K562 (cell line): ENCODE results near the gene MOG. TPM values are rescaled to one million over a fixed set of nuclear protein-coding genes. Genes with fewer than 3 reads are reported as not detected.
A peak's percentile ranks its signal among the peaks of the same experiment; 100 is the strongest.

Experiments used
- ATAC-seq: fragments of 200-7000 bp; cut with Tn5 transposase; 3 replicates; pipeline ENCODE4 v1.9.1; 2020; ENCODE audit warnings: moderate library complexity
- BruUV-seq: library from RNA; stranded (reverse); fragments of 400-500 nt; replicated peaks from 2 replicates; lab custom pipeline; 2021; lab: Mats Ljungman, UMichigan
- CTCF ChIA-PET: fragments of 300-600 bp; formaldehyde crosslinking; extraction: SDS; loops from one replicate; lab custom pipeline; 2021; ENCODE audit warnings: low intra/inter-chr PET ratio; lab: Yijun Ruan, JAX
- POLR2A ChIA-PET: fragments of 300-600, 350-650 bp; sonication (Branson Sonifier 250); formaldehyde crosslinking; extraction: SDS; loops from one replicate; lab custom pipeline; 2021; ENCODE audit warnings: antibody characterized with exemption, inconsistent platforms; lab: Yijun Ruan, JAX
- DNase-seq, 4 experiments: peaks; one replicate each; pipeline versions ENCODE4 v3.0.0 to v3.0.0-alpha.2; 2011 to 2018; ENCODE audit warnings: low spot score in 3 of 4, mixed read lengths in 3 of 4; ENCODE audit errors: extremely low read depth in 1 of 4
- FAIRE-seq: peaks from 2 replicates; lab custom pipeline; 2011; peaks lifted over from hg19 to GRCh38; lab: Jason Lieb, UNC
- H2AFZ ChIP-seq: 2 replicates; pipeline ENCODE4 v1.6.0; 2011; ENCODE audit warnings: low read depth, low read length, control low read depth, inconsistent platforms
- H3K27ac ChIP-seq: fragments of 200-600 bp; 3 replicates; pipeline ENCODE4 v1.8.0; 2011; ENCODE audit warnings: low read depth, mild to moderate bottlenecking, control low read depth, inconsistent platforms, low read length, moderate library complexity, mixed read lengths; ENCODE audit errors: extremely low read depth
- H3K27me3 ChIP-seq, 2 experiments: fragments of 300-600 bp in 1 of 2; 2 replicates in 1 of 2; 3 replicates in 1 of 2; pipeline versions ENCODE4 v1.6.0 to v1.8.0; 2011; ENCODE audit warnings: inconsistent platforms in 2 of 2, low read length in 2 of 2, mild to moderate bottlenecking in 1 of 2, mixed read lengths in 1 of 2, moderate library complexity in 1 of 2; ENCODE audit not compliant: control insufficient read depth in 2 of 2, insufficient read depth in 2 of 2
- H3K36me3 ChIP-seq: fragments of 300-600 bp; 3 replicates; pipeline ENCODE4 v1.8.0; 2011; ENCODE audit warnings: mild to moderate bottlenecking, low read length, inconsistent platforms; ENCODE audit not compliant: control insufficient read depth, insufficient read depth
- H3K4me1 ChIP-seq, 2 experiments: fragments of 200-600 bp in 1 of 2; replicated peaks in 1 of 2; 2 replicates in 1 of 2; 3 replicates in 1 of 2; pipeline versions ENCODE4 v1.5.1 to v1.8.0; 2011; ENCODE audit warnings: inconsistent platforms in 2 of 2, low read length in 2 of 2, mild to moderate bottlenecking in 1 of 2, mixed read lengths in 1 of 2, moderate library complexity in 1 of 2; ENCODE audit not compliant: control insufficient read depth in 2 of 2, insufficient read depth in 2 of 2
- H3K4me2 ChIP-seq: 2 replicates; pipeline ENCODE4 v1.6.1; 2011; ENCODE audit warnings: low read length, control low read depth, inconsistent platforms, mixed read lengths; ENCODE audit not compliant: insufficient read depth
- H3K4me3 ChIP-seq: fragments of 200-600 bp; sonication (generic), shearing (Covaris generic); 2 replicates; pipeline ENCODE4 v1.5.1; 2016; ENCODE audit warnings: control low read depth, inconsistent platforms
- H3K79me2 ChIP-seq: fragments of 200-600 bp; 3 replicates; pipeline ENCODE4 v1.8.0; 2011; ENCODE audit warnings: low read length, inconsistent platforms; ENCODE audit not compliant: control insufficient read depth, insufficient read depth
- H3K9ac ChIP-seq, 2 experiments: 2 replicates each; pipeline versions ENCODE4 v1.6.0 to v1.6.1; 2011; ENCODE audit warnings: low read depth in 2 of 2, low read length in 2 of 2, control low read depth in 1 of 2, inconsistent platforms in 1 of 2, mild to moderate bottlenecking in 1 of 2, mixed read lengths in 1 of 2; ENCODE audit not compliant: insufficient read depth in 1 of 2
- H3K9me1 ChIP-seq: one replicate; pipeline ENCODE4 v1.6.0; 2011; ENCODE audit warnings: inconsistent platforms, mild to moderate bottlenecking, low read length, moderate library complexity; ENCODE audit not compliant: control insufficient read depth, insufficient read depth
- H3K9me3 ChIP-seq: replicated peaks from 2 replicates; pipeline ENCODE4 v1.5.1; 2011; ENCODE audit warnings: low read depth, low read length, inconsistent platforms; ENCODE audit not compliant: control insufficient read depth, insufficient read depth
- H4K20me1 ChIP-seq: replicated peaks from 2 replicates; pipeline ENCODE4 v1.6.1; 2011; ENCODE audit warnings: low read length, inconsistent platforms, mixed read lengths; ENCODE audit not compliant: control insufficient read depth, insufficient read depth
- ARID1B ChIP-seq: fragments of 450-650 bp; IDR thresholded peaks from 2 replicates; pipeline ENCODE4 v1.6.1; 2016; ENCODE audit warnings: antibody characterized with exemption, mild to moderate bottlenecking, inconsistent platforms
- ARID2 ChIP-seq: fragments of 450-650 bp; IDR thresholded peaks from 2 replicates; pipeline ENCODE4 v1.6.1; 2017; ENCODE audit warnings: antibody characterized with exemption, mild to moderate bottlenecking
- ETV1 ChIP-seq: fragments of 450-650 bp; conservative IDR thresholded peaks from 2 replicates; pipeline ENCODE4 v1.6.1; 2016; ENCODE audit warnings: missing genetic modification characterization, control low read depth, low read depth, missing compliant biosample characterization
- NFYB ChIP-seq: IDR thresholded peaks from 2 replicates; pipeline ENCODE4 v1.6.1; 2011; ENCODE audit warnings: mild to moderate bottlenecking, moderate library complexity; ENCODE audit not compliant: insufficient read length; ENCODE audit errors: extremely low read depth
- NUFIP1 ChIP-seq: fragments of 450-650 bp; IDR thresholded peaks from 2 replicates; pipeline ENCODE4 v1.6.1; 2018; ENCODE audit not compliant: partially characterized antibody
- POLR2B ChIP-seq: fragments of 450-650 bp; IDR thresholded peaks from 2 replicates; pipeline ENCODE4 v1.6.1; 2018; ENCODE audit warnings: low read depth; ENCODE audit not compliant: partially characterized antibody
- SMC3 ChIP-seq: conservative IDR thresholded peaks from 2 replicates; pipeline ENCODE4 v1.6.1; 2011; ENCODE audit warnings: low read depth, low read length, improper control_type of control experiment; ENCODE audit not compliant: insufficient read depth
- ZNF384 ChIP-seq: IDR thresholded peaks from 2 replicates; pipeline ENCODE4 v1.6.1; 2012; ENCODE audit warnings: low read depth, low read length, improper control_type of control experiment
- WGBS: fragments of 100-300 bp; shearing (Covaris generic); methylation state at CpG from one replicate; pipeline ENCODE4 v1.1.6; 2016; ENCODE audit warnings: low coverage, mixed read lengths; ENCODE audit not compliant: insufficient coverage; ENCODE audit errors: missing lambda C conversion rate; 5-methylcytosine and 5-hydroxymethylcytosine counted together
- in situ Hi-C: fragments of 300-500 bp; cut with MboI; formaldehyde crosslinking; loops from 4 replicates; pipeline ENCODE4 v1.15.0; 2018; ENCODE audit warnings: inconsistent platforms, mixed read lengths
- intact Hi-C: fragments of 100-400 bp; cut with micrococcal nuclease; formaldehyde crosslinking; loops from 2 replicates; pipeline ENCODE4 v1.14.2; 2022
- polyA plus RNA-seq, 8 experiments: library from polyadenylated mRNA; depleted of rRNA in 4 of 8; stranded (reverse) in 5 of 8; unstranded in 3 of 8; fragments of >200 nt; fragmentation: Nextera tagmentation in 2 of 8; fragmentation: Illumina TruSeq in 1 of 8; extraction: Ambion mirVana in 2 of 8; extraction: Trizol in 1 of 8; gene quantifications; 2 replicates each; pipeline versions ENCODE4 v1.2.1 to v1.2.3, GENCODE V29; 2011 to 2014; ENCODE audit warnings: inconsistent platforms in 1 of 8, missing spikeins in 1 of 8
- total RNA-seq, 7 experiments: library from RNA; depleted of rRNA in 6 of 7; stranded (reverse); fragments of >200 nt in 6 of 7; fragmentation: Illumina TruSeq in 2 of 7; extraction: Trizol in 2 of 7; gene quantifications; 2 replicates each; pipeline versions ENCODE4 v1.2.1 to v1.2.3, GENCODE V29; 2011 to 2021; ENCODE audit warnings: low replicate concordance in 1 of 7
- TF ChIP-seq, protein P1 (sequence below): fragments of 450-650 bp; formaldehyde crosslinking; IDR thresholded peaks from 2 replicates; pipeline ENCODE4 v1.4.0; 2020; ENCODE audit warnings: mild to moderate bottlenecking, moderate library complexity
- TF ChIP-seq, protein P2 (sequence below): fragments of 150-350 bp; conservative IDR thresholded peaks from 2 replicates; pipeline ENCODE4 v1.6.1; 2014; ENCODE audit warnings: low read length
- TF ChIP-seq, protein P3 (sequence below), 3 experiments: IDR thresholded peaks in 2 of 3; conservative IDR thresholded peaks in 1 of 3; 2 replicates each; pipeline ENCODE4 v1.5.1; 2011 to 2012; ENCODE audit warnings: low read length in 3 of 3, mild to moderate bottlenecking in 3 of 3, control low read depth in 2 of 3, improper control_type of control experiment in 1 of 3, inconsistent platforms in 1 of 3, low read depth in 1 of 3, mixed read lengths in 1 of 3, moderate library complexity in 1 of 3; ENCODE audit not compliant: insufficient read depth in 2 of 3

MOG gene
- total and polyA plus RNA-seq, 9 of the 15 experiments (the other 6 are each of a cell fraction or from before 2014, with no cell fraction given): not detected

DNA sequence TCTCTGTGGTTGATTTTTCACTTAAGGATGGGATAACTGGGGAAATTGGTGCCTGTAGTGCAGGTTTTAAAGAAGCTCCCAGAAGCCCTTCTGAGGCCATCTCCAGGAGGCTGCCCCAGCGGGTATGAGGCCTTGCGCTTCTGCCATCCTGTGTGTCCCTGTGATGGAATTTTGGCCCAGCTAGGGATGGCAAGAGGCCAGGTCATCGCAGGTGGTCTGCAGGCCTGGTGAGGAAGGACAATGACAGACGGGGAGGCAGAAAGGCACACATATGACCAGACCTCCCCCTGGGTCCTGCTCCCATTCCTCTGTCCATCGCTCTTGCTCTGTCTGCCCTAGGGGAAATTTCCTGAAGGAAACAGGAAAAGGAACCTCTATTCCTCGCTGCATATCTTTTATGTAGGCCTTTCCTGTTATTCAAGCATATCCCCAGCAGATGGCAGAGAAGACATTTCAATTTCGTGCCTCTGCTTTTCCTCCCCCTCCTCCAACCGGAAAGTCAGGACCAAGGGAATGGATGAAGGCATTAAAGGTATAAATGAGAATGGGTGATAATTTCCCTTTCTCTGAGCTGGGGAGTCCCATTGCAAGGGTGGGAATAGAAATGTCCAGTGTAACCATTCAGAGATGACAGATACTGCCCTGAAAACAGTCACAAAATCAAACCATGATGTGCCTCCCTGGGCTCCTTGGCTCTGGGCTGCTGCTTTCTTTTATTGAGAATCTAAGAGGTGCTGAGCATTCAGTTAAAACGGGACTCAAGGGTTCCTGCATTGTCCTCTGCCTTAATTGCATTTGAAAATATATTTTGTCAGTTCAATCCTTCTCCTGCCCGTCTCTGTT lies 48.7 kb downstream of the MOG start:
- intact Hi-C loops: loop anchor here (1.0 to 5.0 kb wide), 3 partner anchors 48 to 307 kb away; no protein-coding TSS in a partner anchor
- ChIA-PET CTCF (interaction anchor here (0.7 to 2.9 kb wide), 4 partner anchors 47 to 308 kb away, joined by 3 to 38 read pairs (median 5); no protein-coding TSS in a partner anchor), POLR2A (interaction anchor here (0.6 kb wide), 1 partner anchor 1457 kb away, joined by 3 read pairs; no protein-coding TSS in a partner anchor)
- Histone ChIP-seq H3K9me1 (no peaks in the 10 kb centered on the region), H3K4me1 (no peaks in the 10 kb centered on the region), H3K4me3 (no peak overlapping the region), H2AFZ (no peak overlapping the region), H3K27ac (no peak overlapping the region), H3K9me3 (no peaks in the 10 kb centered on the region), H3K36me3 (no peaks in the 10 kb centered on the region), H3K9ac (no peak overlapping the region), H3K79me2 (no peaks in the 10 kb centered on the region), H4K20me1 (no peaks in the 10 kb centered on the region), H3K4me2 (no peak overlapping the region), H3K27me3 (peaks cover 6 to 34% of the 10 kb centered on the region in 2 experiments; a peak in 3 of 5 replicates)
- BruUV-seq: no TSS peak
- FAIRE-seq: peak; percentile 86
- in situ Hi-C loops: no loop called here
- peak in 3 of 4 experiments; percentile 30 to 56 (median 54) for DNase-seq
- under 1% methylated on average over 10 of the region's 10 CpGs for WGBS
- peak; percentile 61; the same call in 2 of the 3 replicates for ATAC-seq
- TF ChIP-seq ARID1B (no peak), SMC3 (peak; percentile 72), ZNF384 (no peak), POLR2B (no peak), NFYB (no peak), ARID2 (peak; percentile 64; the same call in 1 of the 2 replicates), ETV1 (peak; percentile 59), NUFIP1 (no peak)
- TF ChIP-seq, protein P1, sequence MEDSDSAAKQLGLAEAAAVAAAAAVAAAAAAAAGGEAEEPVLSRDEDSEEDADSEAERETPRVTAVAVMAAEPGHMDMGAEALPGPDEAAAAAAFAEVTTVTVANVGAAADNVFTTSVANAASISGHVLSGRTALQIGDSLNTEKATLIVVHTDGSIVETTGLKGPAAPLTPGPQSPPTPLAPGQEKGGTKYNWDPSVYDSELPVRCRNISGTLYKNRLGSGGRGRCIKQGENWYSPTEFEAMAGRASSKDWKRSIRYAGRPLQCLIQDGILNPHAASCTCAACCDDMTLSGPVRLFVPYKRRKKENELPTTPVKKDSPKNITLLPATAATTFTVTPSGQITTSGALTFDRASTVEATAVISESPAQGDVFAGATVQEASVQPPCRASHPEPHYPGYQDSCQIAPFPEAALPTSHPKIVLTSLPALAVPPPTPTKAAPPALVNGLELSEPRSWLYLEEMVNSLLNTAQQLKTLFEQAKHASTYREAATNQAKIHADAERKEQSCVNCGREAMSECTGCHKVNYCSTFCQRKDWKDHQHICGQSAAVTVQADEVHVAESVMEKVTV: peak; percentile 68; the same call in 1 of the 2 replicates
- TF ChIP-seq, protein P2, sequence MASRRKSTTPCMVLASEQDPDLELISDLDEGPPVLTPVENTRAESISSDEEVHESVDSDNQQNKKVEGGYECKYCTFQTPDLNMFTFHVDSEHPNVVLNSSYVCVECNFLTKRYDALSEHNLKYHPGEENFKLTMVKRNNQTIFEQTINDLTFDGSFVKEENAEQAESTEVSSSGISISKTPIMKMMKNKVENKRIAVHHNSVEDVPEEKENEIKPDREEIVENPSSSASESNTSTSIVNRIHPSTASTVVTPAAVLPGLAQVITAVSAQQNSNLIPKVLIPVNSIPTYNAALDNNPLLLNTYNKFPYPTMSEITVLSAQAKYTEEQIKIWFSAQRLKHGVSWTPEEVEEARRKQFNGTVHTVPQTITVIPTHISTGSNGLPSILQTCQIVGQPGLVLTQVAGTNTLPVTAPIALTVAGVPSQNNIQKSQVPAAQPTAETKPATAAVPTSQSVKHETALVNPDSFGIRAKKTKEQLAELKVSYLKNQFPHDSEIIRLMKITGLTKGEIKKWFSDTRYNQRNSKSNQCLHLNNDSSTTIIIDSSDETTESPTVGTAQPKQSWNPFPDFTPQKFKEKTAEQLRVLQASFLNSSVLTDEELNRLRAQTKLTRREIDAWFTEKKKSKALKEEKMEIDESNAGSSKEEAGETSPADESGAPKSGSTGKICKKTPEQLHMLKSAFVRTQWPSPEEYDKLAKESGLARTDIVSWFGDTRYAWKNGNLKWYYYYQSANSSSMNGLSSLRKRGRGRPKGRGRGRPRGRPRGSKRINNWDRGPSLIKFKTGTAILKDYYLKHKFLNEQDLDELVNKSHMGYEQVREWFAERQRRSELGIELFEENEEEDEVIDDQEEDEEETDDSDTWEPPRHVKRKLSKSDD: no peak
- TF ChIP-seq, protein P3, sequence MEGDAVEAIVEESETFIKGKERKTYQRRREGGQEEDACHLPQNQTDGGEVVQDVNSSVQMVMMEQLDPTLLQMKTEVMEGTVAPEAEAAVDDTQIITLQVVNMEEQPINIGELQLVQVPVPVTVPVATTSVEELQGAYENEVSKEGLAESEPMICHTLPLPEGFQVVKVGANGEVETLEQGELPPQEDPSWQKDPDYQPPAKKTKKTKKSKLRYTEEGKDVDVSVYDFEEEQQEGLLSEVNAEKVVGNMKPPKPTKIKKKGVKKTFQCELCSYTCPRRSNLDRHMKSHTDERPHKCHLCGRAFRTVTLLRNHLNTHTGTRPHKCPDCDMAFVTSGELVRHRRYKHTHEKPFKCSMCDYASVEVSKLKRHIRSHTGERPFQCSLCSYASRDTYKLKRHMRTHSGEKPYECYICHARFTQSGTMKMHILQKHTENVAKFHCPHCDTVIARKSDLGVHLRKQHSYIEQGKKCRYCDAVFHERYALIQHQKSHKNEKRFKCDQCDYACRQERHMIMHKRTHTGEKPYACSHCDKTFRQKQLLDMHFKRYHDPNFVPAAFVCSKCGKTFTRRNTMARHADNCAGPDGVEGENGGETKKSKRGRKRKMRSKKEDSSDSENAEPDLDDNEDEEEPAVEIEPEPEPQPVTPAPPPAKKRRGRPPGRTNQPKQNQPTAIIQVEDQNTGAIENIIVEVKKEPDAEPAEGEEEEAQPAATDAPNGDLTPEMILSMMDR (IDR thresholded peaks at IDR 0.05 in 2 of 3, conservative IDR thresholded peaks at IDR 0.05 in 1 of 3; ENCODE audit: insufficient read depth in 2 of 3, low read depth in 1 of 3, low read length in 3 of 3): peak; percentile 70 to 74 (median 71)
